ENCODE results near the gene CMSS1. TPM values are rescaled to one million over a fixed set of nuclear protein-coding genes. Genes with fewer than 3 reads are reported as not detected.

Gene CMSS1
- total RNA-seq, 1 experiment from 2014 or later = 64.1 TPM

GRCh38 chr3:99969136-99969535 is 151.5 kb downstream of the CMSS1 start:
- TF ChIP-seq TCF7L2 (IDR thresholded peaks at IDR 0.05; ENCODE audit: borderline replicate concordance, extremely low read depth, insufficient read depth, insufficient read length) (no peak), REST (IDR thresholded peaks at IDR 0.05; ENCODE audit: low read depth) (no peak), ELF1 (IDR thresholded peaks at IDR 0.05; ENCODE audit: borderline replicate concordance, low read depth) (no peak), RAD21 (IDR thresholded peaks at IDR 0.05; ENCODE audit: low read depth) (no peak), JUND (IDR thresholded peaks at IDR 0.05) (no peak), EZH2 (IDR thresholded peaks at IDR 0.05) (no peak)
- TF ChIP-seq, protein P1, sequence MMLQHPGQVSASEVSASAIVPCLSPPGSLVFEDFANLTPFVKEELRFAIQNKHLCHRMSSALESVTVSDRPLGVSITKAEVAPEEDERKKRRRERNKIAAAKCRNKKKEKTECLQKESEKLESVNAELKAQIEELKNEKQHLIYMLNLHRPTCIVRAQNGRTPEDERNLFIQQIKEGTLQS (IDR thresholded peaks at IDR 0.05) = no peak
- Histone ChIP-seq H3K79me2 (ENCODE audit: insufficient read depth, low read length) (no peaks in the 10 kb centered on the region), H3K36me3 (ENCODE audit: control insufficient read depth in 1 of 2, insufficient read depth in 2 of 2, low read length in 2 of 2) (no peaks in the 10 kb centered on the region), H3K27me3 (ENCODE audit: insufficient read depth, low read length) (no peaks in the 10 kb centered on the region), H2AFZ (ENCODE audit: low read depth, low read length, poor library complexity, severe bottlenecking) (no peak overlapping the region), H3K9me3 (ENCODE audit: control insufficient read depth in 1 of 2, insufficient read depth in 1 of 2, low read depth in 1 of 2, low read length in 2 of 2) (no peaks in the 10 kb centered on the region), H3K27ac (ENCODE audit: low read depth, low read length) (no peak overlapping the region), H4K20me1 (ENCODE audit: insufficient read depth) (no peaks in the 10 kb centered on the region), H3K9ac (ENCODE audit: low read length) (no peak overlapping the region), H3K4me1 (ENCODE audit: control insufficient read depth in 1 of 2, insufficient read depth in 2 of 2, low read length in 2 of 2) (no peaks in the 10 kb centered on the region), H3K4me3 (replicated peaks in 1 of 2; ENCODE audit: low read depth in 1 of 2, low read length in 2 of 2) (no peak overlapping the region), H3K9me2 (ENCODE audit: insufficient read depth) (no peaks in the 10 kb centered on the region), H3K4me2 (ENCODE audit: low read length) (no peak overlapping the region)
- ATAC-seq (no peak), DNase-seq (ENCODE audit: low read depth, low spot score) (no peak)
- no TSS peak for BruUV-seq (replicated peaks)
- RAD21 ChIA-PET (ENCODE audit: low non-redundant PET in 1 of 2, low total read pairs in 2 of 2, uncharacterized antibody in 2 of 2, unreplicated experiment in 2 of 2) = no interaction called here
- intact Hi-C loops (cut with micrococcal nuclease) = no loop called here
- CTCF ChIA-PET = no interaction called here
- POLR2A ChIA-PET = no interaction called here

GRCh38 chr3:99970198-99970597 is 152.5 kb downstream of the CMSS1 start:
- intact Hi-C loops (cut with micrococcal nuclease) = no loop called here
- POLR2A ChIA-PET = no interaction called here
- no peaks in the 10 kb centered on the region for H3K4me1 ChIP-seq (ENCODE audit: control insufficient read depth in 1 of 2, insufficient read depth in 2 of 2, low read length in 2 of 2)
- RAD21 ChIA-PET (ENCODE audit: low non-redundant PET in 1 of 2, low total read pairs in 2 of 2, uncharacterized antibody in 2 of 2, unreplicated experiment in 2 of 2) = no interaction called here
- no peaks in the 10 kb centered on the region for H4K20me1 ChIP-seq (ENCODE audit: insufficient read depth)
- no peak for DNase-seq (ENCODE audit: low read depth, low spot score)
- no peak overlapping the region for H2AFZ ChIP-seq (ENCODE audit: low read depth, low read length, poor library complexity, severe bottlenecking)
- H3K79me2 ChIP-seq (ENCODE audit: insufficient read depth, low read length) = no peaks in the 10 kb centered on the region
- H3K27me3 ChIP-seq (ENCODE audit: insufficient read depth, low read length) = no peaks in the 10 kb centered on the region
- no peak overlapping the region for H3K4me3 ChIP-seq (replicated peaks in 1 of 2; ENCODE audit: low read depth in 1 of 2, low read length in 2 of 2)
- BruUV-seq (replicated peaks) = no TSS peak
- CTCF ChIA-PET = no interaction called here
- no peak overlapping the region for H3K4me2 ChIP-seq (ENCODE audit: low read length)
- H3K9me3 ChIP-seq (ENCODE audit: control insufficient read depth in 1 of 2, insufficient read depth in 1 of 2, low read depth in 1 of 2, low read length in 2 of 2) = no peaks in the 10 kb centered on the region
- no peaks in the 10 kb centered on the region for H3K36me3 ChIP-seq (ENCODE audit: control insufficient read depth in 1 of 2, insufficient read depth in 2 of 2, low read length in 2 of 2)
- no peak for ATAC-seq
- H3K9ac ChIP-seq (ENCODE audit: low read length) = no peak overlapping the region
- TF ChIP-seq EZH2phosphoT487 (IDR thresholded peaks at IDR 0.05; ENCODE audit: borderline replicate concordance) = no peak
- no peak for TF ChIP-seq EGR1 (IDR thresholded peaks at IDR 0.05; ENCODE audit: low read depth)
- no peak for TF ChIP-seq POLR2AphosphoS5 (IDR thresholded peaks at IDR 0.05; ENCODE audit: low read depth, low read length)
- no peak for TF ChIP-seq ELF1 (IDR thresholded peaks at IDR 0.05; ENCODE audit: borderline replicate concordance, low read depth)
- TF ChIP-seq RAD21 (IDR thresholded peaks at IDR 0.05; ENCODE audit: low read depth) = no peak
- no peak for TF ChIP-seq SIN3A (IDR thresholded peaks at IDR 0.05; ENCODE audit: low read depth)
- H3K27ac ChIP-seq (ENCODE audit: low read depth, low read length) = no peak overlapping the region
- no peaks in the 10 kb centered on the region for H3K9me2 ChIP-seq (ENCODE audit: insufficient read depth)
